ENCODE measurements around the gene TMEM39A.

Gene TMEM39A

DNA sequence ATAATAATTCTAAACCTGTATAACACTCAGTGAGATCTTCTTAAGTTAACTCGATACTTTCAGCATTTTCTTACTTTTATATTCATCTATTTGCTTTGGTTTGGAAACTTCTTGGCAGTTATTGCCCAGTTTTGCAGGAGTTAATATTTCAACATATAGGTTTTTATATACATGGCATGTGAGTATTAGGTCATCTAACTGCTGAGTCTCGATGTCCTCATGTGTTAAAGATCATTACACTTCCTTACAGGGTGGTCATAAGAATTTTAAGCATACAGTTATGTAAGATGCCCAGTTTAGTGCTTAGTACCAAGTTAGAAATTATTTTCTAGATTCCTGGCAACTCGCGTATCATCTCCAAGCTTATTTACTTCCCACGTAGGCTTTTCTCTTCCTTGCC is 62.9 kb downstream of the TMEM39A start:
- DNase-seq (ENCODE audit: low spot score), result no peak

DNA sequence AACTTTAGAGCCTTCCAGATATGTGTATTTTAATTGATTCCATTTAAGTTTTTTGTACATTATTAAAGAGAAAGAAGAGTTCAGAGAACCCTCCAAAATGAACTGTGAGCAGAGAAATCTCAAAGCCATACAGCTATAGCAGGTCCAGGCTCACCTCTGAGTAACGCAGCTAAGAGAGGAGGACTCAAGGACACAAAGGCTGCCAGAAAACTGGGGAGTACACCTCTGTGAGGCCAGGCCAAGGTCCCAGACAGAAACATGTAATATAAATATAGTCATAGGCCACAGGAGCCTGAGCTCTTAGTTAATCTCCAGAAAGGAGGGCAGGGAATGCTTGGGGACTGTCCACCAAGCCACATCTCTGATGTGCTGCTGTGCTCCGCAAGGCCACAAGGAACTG is 66.5 kb downstream of the TMEM39A start:
- no peak for DNase-seq (ENCODE audit: low spot score)

DNA sequence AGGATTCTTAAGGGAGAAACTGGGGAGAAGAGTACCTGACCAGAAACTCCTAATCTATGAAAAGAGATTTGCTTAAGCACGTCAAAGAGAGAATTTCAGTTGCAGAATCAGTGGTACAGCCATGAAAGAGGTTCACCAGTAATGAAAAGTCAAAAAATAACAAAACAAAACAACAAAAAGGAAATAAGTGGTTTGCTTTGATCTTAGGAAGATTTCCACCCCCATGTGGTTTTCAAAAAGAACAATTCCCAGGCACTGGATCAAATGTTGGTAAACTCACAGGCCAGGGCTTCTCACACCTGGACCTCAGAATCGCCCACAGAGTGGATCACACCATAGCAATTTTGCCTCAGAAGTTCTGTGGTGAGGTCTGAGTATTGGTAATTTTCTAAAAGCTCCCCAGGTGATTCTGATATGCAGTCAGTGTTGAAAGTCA is 67.5 kb downstream of the TMEM39A start:
- peak; percentile 38 for DNase-seq (ENCODE audit: low spot score)

DNA sequence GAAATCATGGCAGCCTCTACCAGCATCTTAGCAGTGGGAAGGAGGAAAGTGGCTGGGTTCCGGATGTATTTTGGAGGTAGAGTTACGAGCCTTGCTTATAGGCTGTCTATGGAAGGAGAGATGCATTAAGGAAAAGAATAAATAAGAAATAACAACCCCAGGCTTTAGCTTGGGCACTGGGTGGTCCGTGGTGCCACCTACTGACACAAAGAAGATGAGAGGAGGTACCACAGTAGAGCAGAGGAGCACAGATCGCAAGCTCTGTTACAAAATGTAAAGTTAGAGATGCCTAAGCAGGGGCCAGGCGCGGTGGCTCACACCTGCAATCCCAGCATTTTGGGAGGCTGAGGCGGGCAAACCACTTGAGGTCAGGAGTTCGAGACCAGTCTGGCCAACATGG is 74.8 kb downstream of the TMEM39A start:
- DNase-seq (ENCODE audit: low spot score), result no peak

DNA sequence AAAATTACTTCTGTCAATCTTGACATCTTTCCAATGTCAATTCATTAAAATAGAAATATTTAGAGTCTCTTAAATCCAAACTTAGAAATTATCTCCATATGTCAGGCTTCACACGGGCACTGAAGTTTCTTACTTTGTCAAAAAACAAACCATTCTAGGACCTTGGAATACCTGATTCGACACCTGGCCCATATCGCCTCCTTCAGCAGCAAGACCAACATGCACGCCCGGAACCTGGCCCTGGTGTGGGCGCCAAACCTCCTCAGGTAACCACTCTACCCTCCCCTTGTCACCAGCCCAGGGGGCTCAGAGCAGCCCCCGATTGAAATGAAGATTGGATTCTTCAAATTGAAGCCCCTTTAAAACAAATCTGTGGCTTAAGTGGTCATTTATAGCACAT is 81.3 kb downstream of the TMEM39A start:
- no peak for DNase-seq (ENCODE audit: low spot score)

DNA sequence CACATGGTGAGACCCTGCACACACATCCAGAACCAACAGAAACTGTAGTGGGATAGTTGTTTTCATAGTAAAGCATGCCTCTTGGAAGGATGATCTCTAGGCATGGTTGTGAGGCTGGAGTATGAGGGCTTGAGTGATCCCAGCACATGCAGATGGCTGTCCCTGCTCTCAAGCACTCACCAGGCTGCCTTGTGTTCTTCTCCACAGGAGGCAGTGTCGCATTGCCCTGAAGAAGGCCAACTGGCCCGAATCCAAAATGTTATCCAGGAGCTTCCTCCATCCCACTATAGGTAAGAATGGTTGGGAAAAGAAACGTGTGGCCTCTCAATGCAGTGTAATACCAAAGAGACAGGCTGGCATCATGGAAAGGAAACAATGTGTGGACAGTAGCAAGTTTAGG is 82.7 kb downstream of the TMEM39A start:
- DNase-seq (ENCODE audit: low spot score), result no peak
